ENCODE data around the gene TGFA.

The TGFA gene

GRCh38 chr2:70412294-70413070 lies 141.1 kb downstream of the TGFA start:
- no peak for DNase-seq

- DNase-seq, result no peak
Observed at GRCh38 chr2:70411483-70412125, 142.0 kb downstream of the TGFA start.

- DNase-seq, result no peak
Observed at GRCh38 chr2:70403267-70404053, 150.2 kb downstream of the TGFA start.

- DNase-seq, result no peak
Observed at GRCh38 chr2:70400539-70400938, 153.1 kb downstream of the TGFA start.

GRCh38 chr2:70399046-70399445 lies 154.6 kb downstream of the TGFA start:
- no peak for DNase-seq

Measured in CD4-positive, alpha-beta T cell treated with Interleukin-15 for 1 hour (primary cell).